Esophagus squamous epithelium (tissue), 4 donors: ENCODE data around the gene GCFC2.

Source experiments
- POLR2A ChIP-seq, 4 donors: fragments of 450-650 bp; IDR thresholded peaks; one replicate each; pipeline ENCODE4 v1.6.1; 2017; ENCODE audit warnings: antibody characterized with exemption in 4 of 4, mild to moderate bottlenecking in 4 of 4, moderate library complexity in 3 of 4
- TF ChIP-seq, protein P1 (sequence below), 6 experiments: fragments of 450-650 bp in 4 of 6; fragments of 200-600 bp in 2 of 6; sonication (generic) in 2 of 6; IDR thresholded peaks; one replicate each; pipeline ENCODE4 v1.5.1; 2016 to 2019; ENCODE audit warnings: antibody characterized with exemption in 6 of 6, mild to moderate bottlenecking in 4 of 6, moderate library complexity in 4 of 6

DNA sequence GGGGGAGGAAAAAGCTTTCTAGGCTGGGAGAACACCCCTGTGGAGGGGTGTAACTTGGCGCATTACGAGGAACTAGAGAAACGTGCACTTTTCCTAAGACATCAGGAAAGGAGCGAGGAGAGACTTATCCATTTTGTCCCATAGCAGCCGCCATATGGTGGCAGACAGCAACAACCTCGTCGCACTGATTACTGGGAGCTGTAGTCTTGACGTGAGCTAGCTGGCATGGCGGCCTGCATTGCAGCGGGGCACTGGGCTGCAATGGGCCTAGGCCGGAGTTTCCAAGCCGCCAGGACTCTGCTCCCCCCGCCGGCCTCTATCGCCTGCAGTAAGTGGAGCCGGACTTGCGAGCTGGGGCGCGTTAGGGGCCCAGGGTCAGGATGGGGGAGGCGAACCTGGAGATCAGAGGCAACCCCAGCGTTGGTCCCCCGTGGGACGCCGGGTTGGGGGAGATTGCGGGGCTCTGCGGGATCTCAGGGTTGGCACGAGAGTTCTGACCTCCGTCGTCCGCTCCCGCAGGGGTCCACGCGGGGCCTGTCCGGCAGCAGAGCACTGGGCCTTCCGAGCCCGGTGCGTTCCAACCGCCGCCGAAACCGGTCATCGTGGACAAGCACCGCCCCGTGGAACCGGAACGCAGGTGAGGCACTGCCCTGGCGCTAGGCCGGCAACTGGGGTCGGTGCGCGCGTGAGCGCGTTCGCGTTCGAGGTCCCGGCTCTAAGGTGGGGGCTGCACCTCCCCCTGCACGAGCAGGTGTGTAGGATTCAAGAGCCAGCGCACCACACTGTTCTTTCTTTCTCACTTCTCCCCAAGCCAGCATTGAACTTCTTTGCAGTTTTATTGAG, 63.9 kb downstream of the GCFC2 start, which contains the start of gene MRPL19:
- TF ChIP-seq, protein P1, sequence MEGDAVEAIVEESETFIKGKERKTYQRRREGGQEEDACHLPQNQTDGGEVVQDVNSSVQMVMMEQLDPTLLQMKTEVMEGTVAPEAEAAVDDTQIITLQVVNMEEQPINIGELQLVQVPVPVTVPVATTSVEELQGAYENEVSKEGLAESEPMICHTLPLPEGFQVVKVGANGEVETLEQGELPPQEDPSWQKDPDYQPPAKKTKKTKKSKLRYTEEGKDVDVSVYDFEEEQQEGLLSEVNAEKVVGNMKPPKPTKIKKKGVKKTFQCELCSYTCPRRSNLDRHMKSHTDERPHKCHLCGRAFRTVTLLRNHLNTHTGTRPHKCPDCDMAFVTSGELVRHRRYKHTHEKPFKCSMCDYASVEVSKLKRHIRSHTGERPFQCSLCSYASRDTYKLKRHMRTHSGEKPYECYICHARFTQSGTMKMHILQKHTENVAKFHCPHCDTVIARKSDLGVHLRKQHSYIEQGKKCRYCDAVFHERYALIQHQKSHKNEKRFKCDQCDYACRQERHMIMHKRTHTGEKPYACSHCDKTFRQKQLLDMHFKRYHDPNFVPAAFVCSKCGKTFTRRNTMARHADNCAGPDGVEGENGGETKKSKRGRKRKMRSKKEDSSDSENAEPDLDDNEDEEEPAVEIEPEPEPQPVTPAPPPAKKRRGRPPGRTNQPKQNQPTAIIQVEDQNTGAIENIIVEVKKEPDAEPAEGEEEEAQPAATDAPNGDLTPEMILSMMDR (IDR thresholded peaks at IDR 0.05): peak in 2 of 6 experiments; percentile 1 to 28
- TF ChIP-seq POLR2A (IDR thresholded peaks at IDR 0.05): peak in 2 of 4 donors; percentile 27 to 51
